Airway epithelial cell (primary cell): ENCODE measurements around the gene PSG2. TPM values are rescaled to one million over a fixed set of nuclear protein-coding genes. Genes with fewer than 3 reads are reported as not detected.

ENCODE experiments used
- total RNA-seq: library from RNA; depleted of rRNA; stranded (reverse); fragments of >200 nt; gene quantifications from 2 replicates; pipeline ENCODE4 v1.2.3, GENCODE V29; 2015

The PSG2 gene
- not detected in 2 replicates for total RNA-seq

GRCh38 chr19:43082601-43083000, at the start of gene PSG2:
Gene PSG2, minus strand, starts transcription at chr19:43082701. Its CDS starts 132 bp downstream, at chr19:43082569.

GRCh38 chr19:43026369-43026768, 56.1 kb downstream of the PSG2 start, which contains the start of gene PSG11:
Gene PSG11, minus strand, starts transcription at chr19:43026469. Its CDS starts 97 bp downstream, at chr19:43026372.

Other genes with a start within 250 kb of the PSG2 start
- not detected in 2 replicates for gene PSG1, start 203.0 kb downstream of the PSG2 start, total RNA-seq
- gene PSG6, start 164.8 kb downstream of the PSG2 start, total RNA-seq: not detected in 2 replicates
- gene PSG7, start 145.5 kb downstream of the PSG2 start, total RNA-seq: not detected in 2 replicates
- not detected in 2 replicates for gene PSG11, start 56.2 kb downstream of the PSG2 start, total RNA-seq
- 0.35 TPM in 1 of 2 replicates, not detected in the other for gene PSG5, start 103.8 kb upstream of the PSG2 start, total RNA-seq
- gene PSG4, start 122.9 kb upstream of the PSG2 start, total RNA-seq: not detected in 2 replicates
- not detected in 2 replicates for gene PSG9, start 186.8 kb upstream of the PSG2 start, total RNA-seq